ENCODE measurements around the gene DHH. TPM values are rescaled to one million over a fixed set of nuclear protein-coding genes. Genes with fewer than 3 reads are reported as not detected.

The DHH gene
- total RNA-seq, 1 donor from 2014 or later, result 1.5 TPM

GRCh38 chr12:49088932-49089330, 5.7 kb downstream of the DHH start:
- H3K4me1 ChIP-seq, result peaks cover 59% of the 10 kb centered on the region
- ATAC-seq (no peak), DNase-seq (no peak)
- no peaks in the 10 kb centered on the region for H3K9me3 ChIP-seq
- TF ChIP-seq CTCF (IDR thresholded peaks at IDR 0.05), result no peak
- H3K4me3 ChIP-seq, result no peak overlapping the region
- no peak overlapping the region for H3K27ac ChIP-seq
- intact Hi-C loops (cut with DNase I), result no loop called here
- no peaks in the 10 kb centered on the region for H3K36me3 ChIP-seq
- H3K27me3 ChIP-seq (ENCODE audit: low read depth), result peaks cover 55% of the 10 kb centered on the region

- ATAC-seq (peak; percentile 92 to 95), DNase-seq (peak; percentile 81)
- H3K4me3 ChIP-seq, result no peak overlapping the region
- H3K27ac ChIP-seq, result no peak overlapping the region
- no peaks in the 10 kb centered on the region for H3K9me3 ChIP-seq
- no peaks in the 10 kb centered on the region for H3K36me3 ChIP-seq
- intact Hi-C loops (cut with DNase I), result no loop called here
- peaks cover 53% of the 10 kb centered on the region for H3K4me1 ChIP-seq
- peak; percentile 91 for TF ChIP-seq CTCF (IDR thresholded peaks at IDR 0.05)
- H3K27me3 ChIP-seq (ENCODE audit: low read depth), result peaks cover 49% of the 10 kb centered on the region
Observed at GRCh38 chr12:49088150-49088931, 6.3 kb downstream of the DHH start.

GRCh38 chr12:49086116-49086515, 8.5 kb downstream of the DHH start:
- Histone ChIP-seq H3K27me3 (ENCODE audit: low read depth) (peaks cover 27% of the 10 kb centered on the region), H3K9me3 (no peaks in the 10 kb centered on the region), H3K4me3 (no peak overlapping the region), H3K27ac (no peak overlapping the region), H3K36me3 (no peaks in the 10 kb centered on the region), H3K4me1 (peaks cover 32% of the 10 kb centered on the region)
- TF ChIP-seq CTCF (IDR thresholded peaks at IDR 0.05), result no peak
- ATAC-seq (no peak), DNase-seq (no peak)
- intact Hi-C loops (cut with DNase I), result no loop called here

- no peak for TF ChIP-seq CTCF (IDR thresholded peaks at IDR 0.05)
- Histone ChIP-seq H3K27me3 (ENCODE audit: low read depth) (peaks cover 11% of the 10 kb centered on the region), H3K9me3 (no peaks in the 10 kb centered on the region), H3K36me3 (no peaks in the 10 kb centered on the region), H3K4me1 (peaks cover 16% of the 10 kb centered on the region), H3K27ac (no peak overlapping the region), H3K4me3 (no peak overlapping the region)
- no peak for ATAC-seq
- intact Hi-C loops (cut with DNase I), result no loop called here
- DNase-seq, result no peak
Observed at GRCh38 chr12:49084438-49084837, 10.2 kb downstream of the DHH start.

GRCh38 chr12:49079793-49080192, 14.8 kb downstream of the DHH start:
- H3K27me3 ChIP-seq (ENCODE audit: low read depth), result no peaks in the 10 kb centered on the region
- no peaks in the 10 kb centered on the region for H3K36me3 ChIP-seq
- no peak overlapping the region for H3K27ac ChIP-seq
- no peak overlapping the region for H3K4me3 ChIP-seq
- intact Hi-C loops (cut with DNase I), result no loop called here
- ATAC-seq, result no peak
- H3K4me1 ChIP-seq, result no peaks in the 10 kb centered on the region
- H3K9me3 ChIP-seq, result no peaks in the 10 kb centered on the region
- TF ChIP-seq CTCF (IDR thresholded peaks at IDR 0.05), result no peak
- no peak for DNase-seq
